K562 (cell line): Measurements from ENCODE around the gene FBXL13. TPM values are rescaled to one million over a fixed set of nuclear protein-coding genes. Genes with fewer than 3 reads are reported as not detected.

ENCODE experiments used
- ATAC-seq: fragments of 200-7000 bp; cut with Tn5 transposase; 3 replicates; pipeline ENCODE4 v1.9.1; 2020; ENCODE audit warnings: moderate library complexity
- BruUV-seq: library from RNA; stranded (reverse); fragments of 400-500 nt; replicated peaks from 2 replicates; lab custom pipeline; 2021; lab: Mats Ljungman, UMichigan
- CTCF ChIA-PET: fragments of 300-600 bp; formaldehyde crosslinking; extraction: SDS; loops from one replicate; lab custom pipeline; 2021; ENCODE audit warnings: low intra/inter-chr PET ratio; lab: Yijun Ruan, JAX
- POLR2A ChIA-PET: fragments of 300-600, 350-650 bp; sonication (Branson Sonifier 250); formaldehyde crosslinking; extraction: SDS; loops from one replicate; lab custom pipeline; 2021; ENCODE audit warnings: antibody characterized with exemption, inconsistent platforms; lab: Yijun Ruan, JAX
- DNase-seq, 4 experiments: peaks; one replicate each; pipeline versions ENCODE4 v3.0.0 to v3.0.0-alpha.2; 2011 to 2018; ENCODE audit warnings: low spot score in 3 of 4, mixed read lengths in 3 of 4; ENCODE audit errors: extremely low read depth in 1 of 4
- FAIRE-seq: peaks from 2 replicates; lab custom pipeline; 2011; peaks lifted over from hg19 to GRCh38; lab: Jason Lieb, UNC
- H2AFZ ChIP-seq: 2 replicates; pipeline ENCODE4 v1.6.0; 2011; ENCODE audit warnings: low read depth, low read length, control low read depth, inconsistent platforms
- H3K27ac ChIP-seq: fragments of 200-600 bp; 3 replicates; pipeline ENCODE4 v1.8.0; 2011; ENCODE audit warnings: low read depth, mild to moderate bottlenecking, control low read depth, inconsistent platforms, low read length, moderate library complexity, mixed read lengths; ENCODE audit errors: extremely low read depth
- H3K27me3 ChIP-seq, 2 experiments: fragments of 300-600 bp in 1 of 2; 2 replicates in 1 of 2; 3 replicates in 1 of 2; pipeline versions ENCODE4 v1.6.0 to v1.8.0; 2011; ENCODE audit warnings: inconsistent platforms in 2 of 2, low read length in 2 of 2, mild to moderate bottlenecking in 1 of 2, mixed read lengths in 1 of 2, moderate library complexity in 1 of 2; ENCODE audit not compliant: control insufficient read depth in 2 of 2, insufficient read depth in 2 of 2
- H3K36me3 ChIP-seq: fragments of 300-600 bp; 3 replicates; pipeline ENCODE4 v1.8.0; 2011; ENCODE audit warnings: mild to moderate bottlenecking, low read length, inconsistent platforms; ENCODE audit not compliant: control insufficient read depth, insufficient read depth
- H3K4me1 ChIP-seq, 2 experiments: fragments of 200-600 bp in 1 of 2; replicated peaks in 1 of 2; 2 replicates in 1 of 2; 3 replicates in 1 of 2; pipeline versions ENCODE4 v1.5.1 to v1.8.0; 2011; ENCODE audit warnings: inconsistent platforms in 2 of 2, low read length in 2 of 2, mild to moderate bottlenecking in 1 of 2, mixed read lengths in 1 of 2, moderate library complexity in 1 of 2; ENCODE audit not compliant: control insufficient read depth in 2 of 2, insufficient read depth in 2 of 2
- H3K4me2 ChIP-seq: 2 replicates; pipeline ENCODE4 v1.6.1; 2011; ENCODE audit warnings: low read length, control low read depth, inconsistent platforms, mixed read lengths; ENCODE audit not compliant: insufficient read depth
- H3K4me3 ChIP-seq: fragments of 200-600 bp; sonication (generic), shearing (Covaris generic); 2 replicates; pipeline ENCODE4 v1.5.1; 2016; ENCODE audit warnings: control low read depth, inconsistent platforms
- H3K79me2 ChIP-seq: fragments of 200-600 bp; 3 replicates; pipeline ENCODE4 v1.8.0; 2011; ENCODE audit warnings: low read length, inconsistent platforms; ENCODE audit not compliant: control insufficient read depth, insufficient read depth
- H3K9ac ChIP-seq, 2 experiments: 2 replicates each; pipeline versions ENCODE4 v1.6.0 to v1.6.1; 2011; ENCODE audit warnings: low read depth in 2 of 2, low read length in 2 of 2, control low read depth in 1 of 2, inconsistent platforms in 1 of 2, mild to moderate bottlenecking in 1 of 2, mixed read lengths in 1 of 2; ENCODE audit not compliant: insufficient read depth in 1 of 2
- H3K9me1 ChIP-seq: one replicate; pipeline ENCODE4 v1.6.0; 2011; ENCODE audit warnings: inconsistent platforms, mild to moderate bottlenecking, low read length, moderate library complexity; ENCODE audit not compliant: control insufficient read depth, insufficient read depth
- H3K9me3 ChIP-seq: replicated peaks from 2 replicates; pipeline ENCODE4 v1.5.1; 2011; ENCODE audit warnings: low read depth, low read length, inconsistent platforms; ENCODE audit not compliant: control insufficient read depth, insufficient read depth
- H4K20me1 ChIP-seq: replicated peaks from 2 replicates; pipeline ENCODE4 v1.6.1; 2011; ENCODE audit warnings: low read length, inconsistent platforms, mixed read lengths; ENCODE audit not compliant: control insufficient read depth, insufficient read depth
- FOXJ3 ChIP-seq: sonication (generic); formaldehyde crosslinking; IDR thresholded peaks from 2 replicates; pipeline ENCODE4 v1.4.0; 2020; ENCODE audit warnings: mild to moderate bottlenecking, missing genetic modification reagents
- GTF2A2 ChIP-seq: IDR thresholded peaks from 2 replicates; pipeline ENCODE4 v1.6.1; 2016; ENCODE audit warnings: mild to moderate bottlenecking, missing genetic modification characterization, missing compliant biosample characterization
- HNRNPL ChIP-seq: fragments of 200-400 bp; formaldehyde crosslinking; IDR thresholded peaks from 2 replicates; pipeline ENCODE4 v1.6.1; 2017; ENCODE audit warnings: low read depth, mild to moderate bottlenecking, low read length
- ILF3 ChIP-seq: fragments of 450-650 bp; IDR thresholded peaks from 2 replicates; pipeline ENCODE4 v1.6.1; 2018; ENCODE audit warnings: antibody characterized with exemption, mild to moderate bottlenecking, moderate library complexity, borderline replicate concordance
- IRF2 ChIP-seq: sonication (generic); formaldehyde crosslinking; IDR thresholded peaks from 2 replicates; pipeline ENCODE4 v1.8.1; 2022; ENCODE audit warnings: mild to moderate bottlenecking, missing genetic modification reagents
- NR0B1 ChIP-seq: fragments of 450-650 bp; IDR thresholded peaks from one replicate; pipeline ENCODE4 v1.6.1; 2018; ENCODE audit warnings: mild to moderate bottlenecking, moderate library complexity; ENCODE audit not compliant: partially characterized antibody
- NR3C1 ChIP-seq: sonication (generic); formaldehyde crosslinking; IDR thresholded peaks from 2 replicates; pipeline ENCODE4 v1.8.1; 2022; ENCODE audit warnings: missing genetic modification reagents
- SPI1 ChIP-seq: IDR thresholded peaks from 2 replicates; pipeline ENCODE4 v1.6.1; 2011; ENCODE audit warnings: low read depth, low read length, control low read depth, borderline replicate concordance
- SRF ChIP-seq, 2 experiments: fragments of 250-450, 450-650 bp in 1 of 2; sonication (Bioruptor Pico) in 1 of 2; sonication (generic) in 1 of 2; formaldehyde crosslinking; IDR thresholded peaks; 2 replicates each; pipeline versions ENCODE4 v1.5.0 to v1.5.1; 2020 to 2022; ENCODE audit warnings: mild to moderate bottlenecking in 1 of 2, missing genetic modification reagents in 1 of 2
- THRAP3 ChIP-seq: fragments of 450-650 bp; IDR thresholded peaks from 2 replicates; pipeline ENCODE4 v1.6.1; 2016; ENCODE audit warnings: mild to moderate bottlenecking, inconsistent platforms, borderline replicate concordance
- ZBTB1 ChIP-seq: sonication (generic); formaldehyde crosslinking; IDR thresholded peaks from 2 replicates; pipeline ENCODE4 v1.8.1; 2023; ENCODE audit warnings: missing genetic modification reagents, low read depth, mild to moderate bottlenecking, borderline replicate concordance
- ZNF282 ChIP-seq: sonication (generic); formaldehyde crosslinking; IDR thresholded peaks from 2 replicates; pipeline ENCODE4 v1.8.1; 2023; ENCODE audit warnings: missing genetic modification reagents
- ZNF699 ChIP-seq: fragments of 250-450 bp; sonication (Bioruptor Pico); IDR thresholded peaks from 2 replicates; pipeline ENCODE4 v1.8.0; 2021; ENCODE audit warnings: mild to moderate bottlenecking, moderate library complexity; ENCODE audit not compliant: insufficient replicate concordance
- ZNF830 ChIP-seq: fragments of 250-450 bp; sonication (Bioruptor Pico); IDR thresholded peaks from 2 replicates; pipeline ENCODE4 v1.5.0; 2021; ENCODE audit warnings: mild to moderate bottlenecking
- WGBS: fragments of 100-300 bp; shearing (Covaris generic); methylation state at CpG from one replicate; pipeline ENCODE4 v1.1.6; 2016; ENCODE audit warnings: low coverage, mixed read lengths; ENCODE audit not compliant: insufficient coverage; ENCODE audit errors: missing lambda C conversion rate; 5-methylcytosine and 5-hydroxymethylcytosine counted together
- in situ Hi-C: fragments of 300-500 bp; cut with MboI; formaldehyde crosslinking; loops from 4 replicates; pipeline ENCODE4 v1.15.0; 2018; ENCODE audit warnings: inconsistent platforms, mixed read lengths
- intact Hi-C: fragments of 100-400 bp; cut with micrococcal nuclease; formaldehyde crosslinking; loops from 2 replicates; pipeline ENCODE4 v1.14.2; 2022
- polyA plus RNA-seq, 8 experiments: library from polyadenylated mRNA; depleted of rRNA in 4 of 8; stranded (reverse) in 5 of 8; unstranded in 3 of 8; fragments of >200 nt; fragmentation: Nextera tagmentation in 2 of 8; fragmentation: Illumina TruSeq in 1 of 8; extraction: Ambion mirVana in 2 of 8; extraction: Trizol in 1 of 8; gene quantifications; 2 replicates each; pipeline versions ENCODE4 v1.2.1 to v1.2.3, GENCODE V29; 2011 to 2014; ENCODE audit warnings: inconsistent platforms in 1 of 8, missing spikeins in 1 of 8
- total RNA-seq, 7 experiments: library from RNA; depleted of rRNA in 6 of 7; stranded (reverse); fragments of >200 nt in 6 of 7; fragmentation: Illumina TruSeq in 2 of 7; extraction: Trizol in 2 of 7; gene quantifications; 2 replicates each; pipeline versions ENCODE4 v1.2.1 to v1.2.3, GENCODE V29; 2011 to 2021; ENCODE audit warnings: low replicate concordance in 1 of 7
- TF ChIP-seq, protein P1 (sequence below): sonication (generic); formaldehyde crosslinking; IDR thresholded peaks from 2 replicates; pipeline ENCODE4 v1.8.0; 2022; ENCODE audit warnings: missing genetic modification reagents, mild to moderate bottlenecking, borderline replicate concordance
- TF ChIP-seq, protein P2 (sequence below), 2 experiments: fragments of 450-650 bp; conservative IDR thresholded peaks; 2 replicates each; pipeline ENCODE4 v1.6.1; 2017; ENCODE audit warnings: mild to moderate bottlenecking in 2 of 2, moderate library complexity in 2 of 2
- TF ChIP-seq, protein P3 (sequence below): sonication (generic); formaldehyde crosslinking; IDR thresholded peaks from 2 replicates; pipeline ENCODE4 v1.8.0; 2022; ENCODE audit warnings: mild to moderate bottlenecking, missing genetic modification reagents
- TF ChIP-seq, protein P4 (sequence below): fragments of 250-450 bp; sonication (Bioruptor Pico); IDR thresholded peaks from 2 replicates; pipeline ENCODE4 v1.6.1; 2021; ENCODE audit warnings: mild to moderate bottlenecking

Gene FBXL13
- total and polyA plus RNA-seq, 9 of the 15 experiments (the other 6 are each of a cell fraction or from before 2014, with no cell fraction given): 16.3 to 55.0 (median 25.4) TPM

- intact Hi-C loops (no loop called here), in situ Hi-C loops (no loop called here)
- 85% methylated on average over 5 of the region's 5 CpGs for WGBS
- POLR2A ChIA-PET: no interaction called here
- Histone ChIP-seq H3K36me3 (peaks cover 25% of the 10 kb centered on the region; the same call in 2 of the 3 replicates), H3K79me2 (no peaks in the 10 kb centered on the region), H3K4me1 (peaks cover 0 to 2% of the 10 kb centered on the region in 2 experiments; a peak in 2 of 5 replicates), H3K9ac (no peak overlapping the region), H3K9me1 (no peaks in the 10 kb centered on the region), H3K9me3 (no peaks in the 10 kb centered on the region), H2AFZ (no peak overlapping the region), H3K27ac (no peak overlapping the region), H3K4me2 (no peak overlapping the region), H4K20me1 (no peaks in the 10 kb centered on the region), H3K4me3 (no peak overlapping the region), H3K27me3 (no peaks in the 10 kb centered on the region)
- no peak for ATAC-seq
- CTCF ChIA-PET: no interaction called here
- no peak for FAIRE-seq
- no peak for DNase-seq
- BruUV-seq: no TSS peak
- TF ChIP-seq ZBTB1: no peak
- TF ChIP-seq IRF2 (CRISPR knock-in tag): no peak
- no peak for TF ChIP-seq ZNF830 (CRISPR knock-in tag)
- TF ChIP-seq SPI1: no peak
- TF ChIP-seq ILF3: no peak
- TF ChIP-seq ZNF699 (CRISPR knock-in tag): no peak
- TF ChIP-seq NR0B1: no peak
- TF ChIP-seq ZNF282 (CRISPR knock-in tag): no peak
- TF ChIP-seq, protein P1, sequence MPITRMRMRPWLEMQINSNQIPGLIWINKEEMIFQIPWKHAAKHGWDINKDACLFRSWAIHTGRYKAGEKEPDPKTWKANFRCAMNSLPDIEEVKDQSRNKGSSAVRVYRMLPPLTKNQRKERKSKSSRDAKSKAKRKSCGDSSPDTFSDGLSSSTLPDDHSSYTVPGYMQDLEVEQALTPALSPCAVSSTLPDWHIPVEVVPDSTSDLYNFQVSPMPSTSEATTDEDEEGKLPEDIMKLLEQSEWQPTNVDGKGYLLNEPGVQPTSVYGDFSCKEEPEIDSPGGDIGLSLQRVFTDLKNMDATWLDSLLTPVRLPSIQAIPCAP (CRISPR knock-in tag): no peak
- no peak for TF ChIP-seq HNRNPL
- no peak for TF ChIP-seq SRF (CRISPR knock-in tag; IDR thresholded peaks at IDR 0.05)
- no peak for TF ChIP-seq GTF2A2 (tag)
- TF ChIP-seq NR3C1: no peak
- TF ChIP-seq, protein P2, sequence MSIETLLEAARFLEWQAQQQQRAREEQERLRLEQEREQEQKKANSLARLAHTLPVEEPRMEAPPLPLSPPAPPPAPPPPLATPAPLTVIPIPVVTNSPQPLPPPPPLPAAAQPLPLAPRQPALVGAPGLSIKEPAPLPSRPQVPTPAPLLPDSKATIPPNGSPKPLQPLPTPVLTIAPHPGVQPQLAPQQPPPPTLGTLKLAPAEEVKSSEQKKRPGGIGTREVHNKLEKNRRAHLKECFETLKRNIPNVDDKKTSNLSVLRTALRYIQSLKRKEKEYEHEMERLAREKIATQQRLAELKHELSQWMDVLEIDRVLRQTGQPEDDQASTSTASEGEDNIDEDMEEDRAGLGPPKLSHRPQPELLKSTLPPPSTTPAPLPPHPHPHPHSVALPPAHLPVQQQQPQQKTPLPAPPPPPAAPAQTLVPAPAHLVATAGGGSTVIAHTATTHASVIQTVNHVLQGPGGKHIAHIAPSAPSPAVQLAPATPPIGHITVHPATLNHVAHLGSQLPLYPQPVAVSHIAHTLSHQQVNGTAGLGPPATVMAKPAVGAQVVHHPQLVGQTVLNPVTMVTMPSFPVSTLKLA (conservative IDR thresholded peaks at IDR 0.05): no peak
- no peak for TF ChIP-seq FOXJ3 (CRISPR knock-in tag)
- no peak for TF ChIP-seq THRAP3
- TF ChIP-seq, protein P3, sequence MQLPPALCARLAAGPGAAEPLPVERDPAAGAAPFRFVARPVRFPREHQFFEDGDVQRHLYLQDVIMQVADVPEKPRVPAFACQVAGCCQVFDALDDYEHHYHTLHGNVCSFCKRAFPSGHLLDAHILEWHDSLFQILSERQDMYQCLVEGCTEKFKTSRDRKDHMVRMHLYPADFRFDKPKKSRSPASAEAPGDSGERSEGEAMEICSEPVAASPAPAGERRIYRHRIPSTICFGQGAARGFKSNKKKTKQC (CRISPR knock-in tag): no peak
- TF ChIP-seq, protein P4, sequence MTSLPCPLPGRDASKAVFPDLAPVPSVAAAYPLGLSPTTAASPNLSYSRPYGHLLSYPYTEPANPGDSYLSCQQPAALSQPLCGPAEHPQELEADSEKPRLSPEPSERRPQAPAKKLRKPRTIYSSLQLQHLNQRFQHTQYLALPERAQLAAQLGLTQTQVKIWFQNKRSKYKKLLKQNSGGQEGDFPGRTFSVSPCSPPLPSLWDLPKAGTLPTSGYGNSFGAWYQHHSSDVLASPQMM (CRISPR knock-in tag): no peak
Observed at GRCh38 chr7:102897856-102898531, 176.6 kb downstream of the FBXL13 start.
